AG08396 (cell line): ENCODE data around the gene ZRANB2.

ENCODE experiments used
- DNase-seq: peaks from one replicate; pipeline ENCODE4 v3.0.0; 2012; ENCODE audit warnings: low spot score, mixed read lengths

ZRANB2 gene

GRCh38 chr1:71027991-71028390 is 52.8 kb downstream of the ZRANB2 start:
- DNase-seq = no peak

- DNase-seq = no peak
Observed at GRCh38 chr1:71026093-71026492, 54.7 kb downstream of the ZRANB2 start.

DNA sequence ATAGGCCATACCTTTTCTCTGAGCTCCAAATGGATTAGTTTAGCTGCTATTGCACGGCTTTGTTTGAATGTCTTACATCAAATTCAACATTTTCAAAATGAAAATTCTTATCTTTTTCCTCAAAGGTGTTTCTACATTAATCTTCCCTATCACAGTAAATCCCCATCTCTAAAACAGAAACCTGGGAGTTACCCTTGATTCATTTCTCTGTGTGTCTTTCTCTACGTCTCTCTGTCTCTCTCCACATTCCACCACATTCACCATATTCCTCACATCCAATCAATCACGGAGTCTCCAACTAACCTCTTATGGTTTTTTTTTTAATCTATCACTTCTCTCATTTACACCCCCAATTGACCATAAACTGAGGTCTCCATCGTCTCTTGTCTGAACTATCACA is 57.3 kb downstream of the ZRANB2 start:
- no peak for DNase-seq

DNA sequence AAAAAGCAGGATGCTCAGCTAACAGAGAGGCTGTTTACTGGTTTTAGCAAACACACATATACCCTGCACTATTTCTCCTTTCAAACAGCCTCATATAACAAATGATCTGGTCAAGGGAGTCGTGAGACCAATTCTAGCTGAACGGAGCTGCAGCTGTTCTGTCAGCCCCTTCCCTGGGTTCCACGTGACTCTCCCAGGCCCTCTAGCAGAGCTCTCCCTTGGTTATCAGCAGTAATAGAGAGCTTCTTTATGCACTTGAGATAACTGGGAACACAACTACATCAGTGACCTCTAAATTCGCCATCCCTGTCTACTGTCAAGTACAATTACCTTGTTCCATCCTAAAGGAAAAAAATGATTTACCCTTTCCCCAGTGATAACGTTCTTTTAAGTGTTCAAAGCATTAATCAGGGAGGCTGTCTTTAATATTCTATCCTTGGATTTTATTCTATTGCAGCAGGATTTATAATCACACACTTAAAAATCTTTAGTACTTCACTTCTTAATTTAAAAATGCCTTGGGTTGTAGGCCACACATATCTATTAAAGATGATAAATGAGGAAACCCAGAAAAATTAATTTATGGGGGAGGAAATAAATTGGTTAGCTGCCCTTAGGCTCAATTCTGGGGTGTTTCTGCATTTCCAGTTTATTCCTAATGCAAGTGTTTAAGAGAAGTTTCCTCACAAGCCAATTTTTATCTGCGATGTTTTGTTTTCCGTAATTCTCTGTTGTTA is 61.4 kb downstream of the ZRANB2 start:
- DNase-seq = no peak

DNA sequence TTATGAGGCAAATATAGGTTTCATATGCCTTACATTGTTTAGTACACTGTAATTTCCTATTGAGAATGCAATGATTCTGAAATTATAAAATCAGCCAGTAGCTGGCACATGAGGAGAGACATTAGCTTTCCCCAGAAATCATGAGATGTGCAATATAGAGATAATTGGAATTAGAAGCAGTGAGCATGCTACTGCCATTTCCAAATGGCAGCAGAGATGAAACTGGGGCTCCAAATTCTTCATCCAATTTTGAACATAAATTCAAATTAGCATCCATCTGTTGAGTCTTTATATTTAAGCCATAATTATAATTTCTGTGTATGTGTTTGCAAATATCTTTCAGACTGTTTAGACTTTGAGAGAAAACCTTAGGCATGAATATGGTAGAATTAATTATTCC is 62.0 kb downstream of the ZRANB2 start:
- DNase-seq = no peak

DNA sequence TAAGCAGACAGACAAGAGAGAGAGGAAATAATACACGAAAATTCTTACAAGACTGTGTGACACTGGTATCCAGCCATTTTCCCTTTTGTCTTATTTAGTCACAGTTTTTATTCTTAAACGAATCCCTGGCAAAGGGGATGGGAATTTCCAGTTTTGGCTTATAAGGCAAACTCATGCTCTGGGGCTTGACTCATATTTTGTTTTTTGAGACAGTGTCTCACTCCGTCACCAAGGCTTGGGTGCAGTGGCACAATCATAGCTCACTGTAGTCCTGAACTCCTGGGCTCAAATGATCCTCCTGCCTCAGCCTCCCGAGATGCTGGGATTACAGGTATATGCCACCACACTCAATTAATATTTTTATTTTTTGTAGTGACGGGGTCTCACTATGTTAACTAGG is 65.1 kb downstream of the ZRANB2 start:
- DNase-seq = no peak

- DNase-seq = no peak
Observed at GRCh38 chr1:71014178-71014579, 66.7 kb downstream of the ZRANB2 start.
